TTC549 (cell line): ENCODE data around the gene DNAJB4.
"Not testable (repeated sequence)": the region's sequence is repeated elsewhere in the genome, so short reads cannot be mapped to it uniquely, and the experiment has no call there.

Experiments used
- FAIRE-seq: peaks from 2 replicates; lab custom pipeline; 2012; peaks lifted over from hg19 to GRCh38; lab: Jason Lieb, UNC

The DNAJB4 gene

DNA sequence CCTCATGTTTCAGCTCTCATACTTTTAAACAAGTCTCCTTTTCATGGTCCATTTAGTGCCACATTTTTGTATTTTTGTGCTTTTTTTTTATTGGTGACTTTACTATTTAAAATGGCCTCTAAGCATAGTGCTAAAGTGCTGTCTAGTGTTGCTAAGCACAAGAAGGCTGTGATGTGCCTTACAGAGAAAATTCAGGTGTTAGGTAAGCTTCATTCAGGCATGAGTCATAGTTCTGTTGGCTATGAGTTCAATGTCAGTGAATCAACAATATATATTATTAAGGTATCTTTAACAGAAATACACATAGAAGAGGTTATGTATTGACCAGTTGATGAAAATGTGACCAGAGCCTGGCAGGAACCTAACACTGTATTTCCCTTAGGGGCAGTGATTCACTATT lies 13.1 kb upstream of the DNAJB4 start:
- no peak for FAIRE-seq

DNA sequence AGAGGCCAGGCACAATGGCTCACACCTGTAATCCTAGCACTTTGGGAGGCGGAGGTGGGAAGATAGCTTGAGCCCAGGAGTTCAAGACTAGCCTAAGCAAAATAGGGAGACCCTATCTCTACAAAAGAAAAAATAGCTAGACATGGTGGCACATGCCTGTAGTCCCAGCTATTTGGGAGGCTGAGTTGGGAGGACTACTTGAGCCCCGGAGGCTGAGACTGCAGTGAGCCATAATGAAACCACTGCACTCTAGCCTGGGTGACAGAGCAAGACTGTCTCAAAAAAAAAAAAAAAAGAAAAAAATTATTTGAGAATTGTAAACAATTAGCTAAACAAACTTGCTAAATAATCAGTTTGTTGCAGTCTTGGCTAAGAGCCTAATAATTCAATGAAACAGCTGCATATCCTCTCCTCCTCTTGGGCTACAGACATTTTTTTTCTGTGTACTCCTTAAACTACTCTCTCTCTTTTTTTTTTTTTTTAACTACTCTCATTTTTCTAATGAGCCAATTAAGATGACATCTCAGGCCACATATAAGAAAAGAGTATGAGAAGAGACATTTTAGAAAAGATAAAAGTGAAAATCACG lies 10.5 kb upstream of the DNAJB4 start:
- no peak for FAIRE-seq

DNA sequence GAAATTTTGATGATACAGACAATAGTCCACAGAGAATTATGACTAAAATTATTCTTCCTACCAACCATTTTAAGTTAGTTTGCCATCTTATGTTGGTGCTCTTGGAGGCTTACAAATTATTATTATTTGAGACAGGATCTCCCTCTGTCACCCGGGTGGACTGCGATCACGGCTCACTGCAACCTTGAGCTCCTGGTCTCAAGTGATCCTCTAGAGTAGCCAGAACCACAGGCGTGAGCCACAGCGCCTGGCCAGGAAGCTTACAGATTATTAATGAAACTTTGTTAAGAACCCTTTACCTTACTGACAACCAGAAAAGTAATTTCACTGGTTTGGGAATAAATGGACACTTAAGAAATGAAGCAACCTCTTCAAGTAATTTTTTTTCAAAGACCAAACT lies 8.0 kb upstream of the DNAJB4 start:
- no peak for FAIRE-seq

DNA sequence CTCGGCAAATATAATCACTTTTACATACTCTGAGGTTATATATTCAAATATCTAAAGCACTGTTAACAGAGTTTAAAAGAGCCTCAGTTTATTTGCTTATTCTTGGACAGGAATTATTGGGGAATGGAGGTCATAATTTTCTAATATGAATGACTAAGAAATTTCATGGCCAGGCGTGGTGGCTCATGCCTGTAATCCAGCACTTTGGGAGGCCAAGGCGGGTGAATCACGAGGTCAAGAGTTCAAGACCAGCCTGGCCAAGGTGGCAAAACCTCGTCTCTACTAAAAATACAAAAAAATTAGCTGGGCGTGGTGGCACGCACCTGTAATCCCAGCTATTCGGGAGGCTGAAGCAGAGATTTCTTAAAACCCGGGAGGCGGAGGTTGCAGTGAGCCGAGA lies 4.2 kb upstream of the DNAJB4 start:
- FAIRE-seq, result not testable (repeated sequence)

DNA sequence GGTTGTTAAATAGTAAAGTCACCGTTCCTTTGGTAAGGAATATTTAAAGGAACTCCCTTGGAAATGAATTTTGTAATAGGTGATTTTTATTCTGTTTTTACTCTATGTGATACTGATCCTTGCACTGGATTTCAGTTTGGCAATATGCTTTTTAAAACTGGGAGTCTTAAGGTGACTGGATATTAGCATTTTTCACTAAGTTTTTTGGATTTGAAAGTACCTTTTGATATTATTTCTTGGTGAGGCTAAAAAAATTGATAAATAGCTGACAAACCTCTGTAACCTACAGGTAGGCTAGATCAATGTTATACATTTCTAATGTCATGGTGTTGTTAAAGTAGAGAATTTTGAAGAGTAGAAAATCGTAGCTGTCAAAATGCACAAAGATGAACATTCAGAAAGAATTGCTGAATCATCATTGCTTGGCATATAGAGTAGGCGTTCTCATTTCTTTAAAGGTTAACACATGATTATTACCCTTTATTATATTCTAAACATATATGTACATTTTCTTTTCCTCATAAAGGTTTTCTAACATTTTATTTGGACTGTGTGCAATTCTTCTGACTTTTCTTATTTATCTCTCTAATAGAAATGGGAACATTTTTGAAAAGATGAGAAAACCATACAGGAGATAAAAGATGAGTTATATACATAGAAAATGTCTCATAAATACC lies 1.5 kb upstream of the DNAJB4 start:
- FAIRE-seq, result peak; percentile 70

DNA sequence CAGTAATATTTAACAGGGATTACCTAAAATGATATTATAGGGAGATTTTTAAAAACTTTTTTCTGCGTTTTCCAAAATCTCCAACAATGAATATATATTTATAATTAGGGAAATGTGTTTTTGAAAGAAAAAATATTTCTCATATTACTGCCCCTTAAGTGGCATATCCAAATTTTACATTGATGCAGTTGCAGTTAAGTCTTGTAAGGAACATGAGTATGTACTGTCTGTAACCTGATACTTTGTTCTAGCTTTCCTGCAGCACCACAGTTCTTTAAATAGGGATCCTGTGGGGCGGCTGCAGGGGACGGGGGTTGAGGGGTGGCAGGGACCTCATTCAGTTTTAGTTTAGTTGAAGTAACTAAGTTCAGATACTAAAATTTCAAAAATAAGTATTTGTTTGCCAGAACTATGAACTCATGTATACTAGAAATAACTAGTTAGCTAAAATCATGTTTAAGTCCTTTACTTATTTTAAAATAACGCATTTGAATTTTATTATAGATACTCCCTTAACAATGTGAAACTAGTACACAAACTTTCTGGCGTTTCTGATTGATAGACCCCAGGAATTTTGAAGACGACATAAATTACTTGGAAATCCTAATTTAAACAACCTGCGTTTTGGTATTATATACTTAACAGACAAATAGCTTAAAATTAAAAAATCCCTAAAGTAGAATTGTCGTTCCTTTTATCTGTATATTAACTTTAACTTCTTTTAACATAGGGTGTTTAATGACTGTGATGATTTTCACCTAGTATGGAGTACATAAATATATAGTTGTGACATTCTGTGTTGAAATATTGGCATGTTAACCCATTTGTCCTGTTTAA lies 639 bp upstream of the DNAJB4 start:
- no peak for FAIRE-seq

DNA sequence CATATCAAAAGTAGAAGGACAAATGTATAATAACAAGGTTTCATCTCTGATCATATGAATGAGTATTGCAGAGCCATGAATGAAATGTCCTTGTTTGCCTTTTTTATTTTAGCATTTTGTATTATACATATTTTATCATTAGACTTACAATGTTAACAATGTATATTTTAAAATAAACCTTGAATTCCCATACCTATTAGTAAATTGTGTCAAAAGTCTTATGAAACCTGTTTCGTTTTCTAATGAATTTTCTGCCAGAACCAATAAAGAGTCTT lies 646 bp downstream of the DNAJB4 start:
- FAIRE-seq, result no peak

DNA sequence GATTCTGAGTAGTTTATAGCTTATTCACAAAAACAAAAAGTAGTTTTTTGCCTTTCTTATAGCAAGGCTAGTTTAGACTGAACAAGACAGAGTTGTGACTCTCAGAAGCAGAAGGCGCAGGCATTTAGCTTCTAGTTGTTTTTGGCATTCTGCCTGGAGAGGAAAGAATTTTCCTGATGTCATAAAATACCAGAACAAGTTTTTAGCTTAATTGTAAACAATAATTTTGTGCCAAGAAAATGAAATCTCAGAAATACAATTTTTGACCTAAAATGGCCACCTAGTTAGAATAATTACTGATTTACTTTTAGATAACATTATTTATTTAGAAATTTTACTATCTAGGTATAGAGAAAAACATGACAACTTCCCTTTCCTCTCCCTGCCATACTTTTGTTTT lies 1.0 kb downstream of the DNAJB4 start:
- FAIRE-seq, result peak; percentile 3

DNA sequence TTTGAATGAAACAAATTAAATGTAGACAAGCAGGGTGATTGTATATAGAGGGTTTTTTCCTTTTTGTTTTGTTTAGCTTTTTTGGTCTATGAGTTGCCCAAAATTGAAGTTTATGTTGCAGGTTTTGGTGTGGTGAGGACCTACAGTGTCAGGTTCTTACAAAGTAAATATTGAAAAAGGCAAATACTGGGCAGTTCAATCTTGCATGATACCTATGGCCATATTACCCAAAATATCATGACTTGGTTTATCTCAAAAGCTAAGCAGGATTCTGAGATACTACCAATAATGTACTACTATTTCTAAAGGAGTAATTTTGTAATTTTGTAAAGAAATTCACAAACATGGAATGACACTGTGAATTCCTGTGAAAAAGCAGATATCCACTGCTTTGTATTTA lies 1.8 kb downstream of the DNAJB4 start:
- no peak for FAIRE-seq

DNA sequence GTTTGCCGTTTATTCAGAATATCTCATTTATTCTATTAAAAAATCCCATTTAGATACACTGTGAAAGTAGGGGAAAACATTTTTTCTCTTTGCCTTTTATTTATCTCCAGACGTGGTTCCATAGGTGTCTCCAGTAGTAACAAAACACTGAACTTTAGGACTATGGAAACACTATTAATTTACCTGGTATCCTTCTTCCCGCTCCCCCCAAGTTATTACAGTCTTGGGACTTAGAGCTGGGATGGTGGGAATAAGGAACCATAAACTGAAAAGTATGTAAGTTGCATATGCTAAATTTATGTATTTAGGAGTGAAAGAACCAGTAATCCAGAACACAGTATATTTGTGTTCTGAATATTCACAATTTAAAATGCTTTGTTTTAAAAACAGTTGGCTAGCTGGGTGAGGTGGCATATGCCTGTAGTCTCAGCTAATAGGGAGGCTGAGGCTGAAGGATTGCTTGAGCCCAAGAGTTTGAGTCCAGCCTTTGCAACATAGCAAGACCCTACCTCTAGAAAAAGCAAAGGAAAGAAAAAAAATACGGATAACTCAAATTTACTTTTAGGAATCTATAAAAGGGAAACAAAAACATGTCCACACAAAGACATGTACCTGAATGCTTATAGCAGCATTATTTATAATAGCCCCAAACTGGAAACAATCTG lies 3.1 kb downstream of the DNAJB4 start:
- FAIRE-seq, result no peak

DNA sequence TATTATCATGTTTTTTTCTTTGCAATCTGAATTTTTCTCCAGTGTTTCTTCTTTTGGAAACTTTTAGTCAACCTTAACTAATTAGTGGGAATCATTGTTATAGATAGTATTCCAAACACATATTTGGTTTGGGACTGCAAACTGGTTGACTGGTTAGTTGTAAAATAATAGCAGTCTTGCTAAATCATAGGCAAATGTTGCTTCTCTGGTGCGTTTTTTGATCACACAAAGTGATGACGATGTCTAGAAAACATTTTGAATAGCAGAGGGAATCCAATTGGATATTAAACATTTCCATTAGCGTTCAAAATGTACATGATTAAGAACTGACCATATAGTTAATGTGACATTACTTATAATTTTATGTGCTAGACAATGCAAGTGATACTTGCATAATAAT lies 4.5 kb downstream of the DNAJB4 start:
- no peak for FAIRE-seq

DNA sequence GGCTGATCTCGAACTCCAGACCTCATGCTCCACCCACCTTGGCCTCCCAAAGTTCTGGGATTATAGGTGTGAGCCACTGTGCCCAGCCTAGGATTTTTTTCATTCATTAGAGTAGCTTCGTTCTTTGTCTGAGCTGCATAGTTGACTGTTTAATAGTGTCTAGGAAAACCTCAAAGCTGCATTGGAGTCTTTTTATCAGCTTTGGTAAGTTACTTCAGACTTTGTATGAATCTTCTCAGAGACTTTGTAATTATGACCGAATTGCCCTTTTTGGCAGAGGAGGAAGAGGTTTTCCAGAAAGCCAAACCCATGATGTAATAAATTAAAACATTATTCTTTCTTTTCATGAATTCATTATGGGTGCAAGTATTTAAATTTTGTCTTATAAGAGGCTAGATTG lies 5.1 kb downstream of the DNAJB4 start:
- FAIRE-seq, result no peak

DNA sequence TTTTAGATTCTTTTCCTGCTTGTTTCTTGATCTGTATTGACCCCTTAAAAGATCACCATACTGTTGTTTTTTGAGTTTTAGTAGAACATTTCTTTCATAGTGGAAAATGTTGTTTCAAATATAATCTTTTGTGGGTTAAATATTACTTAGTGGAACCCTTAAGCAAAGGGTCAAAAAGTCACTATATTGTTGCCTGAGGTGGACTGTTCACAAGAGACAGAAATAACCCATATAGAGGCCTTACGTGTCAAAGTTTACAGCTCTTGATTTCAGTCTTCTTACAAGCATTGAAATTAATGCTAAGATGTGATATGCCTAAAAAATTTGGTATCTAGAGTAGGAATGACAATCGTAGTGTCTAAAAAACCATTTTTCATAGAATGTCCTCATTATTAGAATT lies 6.3 kb downstream of the DNAJB4 start:
- no peak for FAIRE-seq

DNA sequence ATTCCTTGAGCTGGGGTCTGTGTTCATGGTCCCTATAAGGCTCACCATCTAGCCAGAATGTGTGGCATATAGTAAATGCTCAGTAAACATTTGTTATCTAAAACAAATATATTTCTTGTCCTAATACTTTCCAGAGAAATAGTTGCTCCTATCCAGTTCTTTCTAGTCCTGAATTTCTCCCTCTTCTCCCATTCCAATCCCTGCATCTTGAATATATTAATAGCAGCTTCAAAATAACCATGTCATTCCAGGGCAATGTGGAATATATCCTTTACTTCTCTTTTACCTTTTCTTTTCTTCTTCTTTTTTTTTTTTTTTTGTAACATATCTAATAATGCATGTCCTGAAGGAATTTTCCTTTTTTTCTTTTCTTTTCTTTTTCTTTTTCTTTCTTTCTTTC lies 10.4 kb downstream of the DNAJB4 start:
- no peak for FAIRE-seq

DNA sequence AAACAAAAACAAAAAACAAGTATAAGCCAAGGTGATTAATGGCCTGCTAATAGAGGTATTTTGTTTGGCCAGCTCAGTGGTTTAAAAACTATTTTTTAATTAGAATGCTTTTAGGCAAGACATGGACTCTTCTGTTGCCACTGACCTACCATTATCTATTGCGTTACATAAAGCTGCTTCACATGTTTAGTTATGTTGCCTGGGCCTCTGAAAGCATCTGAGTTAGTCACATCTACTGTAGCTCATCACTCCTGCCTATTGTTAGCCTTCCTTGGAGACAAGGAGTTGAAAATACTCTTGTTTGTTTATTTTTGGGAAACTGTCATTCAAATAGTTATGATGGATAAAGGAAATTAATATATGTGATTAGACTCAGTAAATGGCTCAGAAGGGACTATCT lies 14.3 kb downstream of the DNAJB4 start:
- no peak for FAIRE-seq

DNA sequence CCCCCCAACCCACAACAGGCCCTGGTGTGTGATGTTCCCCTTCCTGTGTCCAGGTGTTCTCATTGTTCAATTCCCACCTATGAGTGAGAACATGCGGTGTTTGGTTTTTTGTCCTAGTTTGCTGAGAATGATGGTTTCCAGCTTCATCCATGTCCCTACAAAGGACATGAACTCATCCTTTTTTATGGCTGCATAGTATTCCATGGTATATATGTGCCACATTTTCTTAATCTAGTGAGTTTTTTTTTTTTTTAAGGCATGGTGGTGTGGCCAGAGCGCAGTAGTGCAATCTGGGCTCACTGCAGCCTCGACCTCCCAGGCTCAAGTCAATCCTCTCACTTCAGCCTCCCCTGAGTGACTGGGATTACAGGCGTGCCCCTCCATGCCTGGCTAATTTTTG lies 16.4 kb downstream of the DNAJB4 start:
- not testable (repeated sequence) for FAIRE-seq

DNA sequence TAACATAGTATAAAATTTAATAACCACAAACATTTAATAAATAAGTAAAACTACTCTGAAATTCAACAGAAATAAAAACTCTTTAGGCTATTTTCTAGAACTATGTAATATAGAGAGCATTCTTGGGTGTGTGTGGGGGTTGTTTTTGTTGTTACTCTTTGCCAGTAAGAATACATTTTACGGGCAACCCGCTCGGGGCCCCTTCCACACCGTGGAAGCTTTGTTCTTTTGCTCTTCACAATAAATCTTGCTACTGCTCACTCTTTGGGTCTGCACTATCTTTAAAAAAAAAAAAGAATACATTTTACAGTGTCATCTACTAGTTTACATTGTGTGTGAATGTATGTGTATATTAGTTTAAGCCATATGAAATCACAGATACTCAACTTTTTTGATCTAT lies 25.1 kb downstream of the DNAJB4 start:
- no peak for FAIRE-seq

DNA sequence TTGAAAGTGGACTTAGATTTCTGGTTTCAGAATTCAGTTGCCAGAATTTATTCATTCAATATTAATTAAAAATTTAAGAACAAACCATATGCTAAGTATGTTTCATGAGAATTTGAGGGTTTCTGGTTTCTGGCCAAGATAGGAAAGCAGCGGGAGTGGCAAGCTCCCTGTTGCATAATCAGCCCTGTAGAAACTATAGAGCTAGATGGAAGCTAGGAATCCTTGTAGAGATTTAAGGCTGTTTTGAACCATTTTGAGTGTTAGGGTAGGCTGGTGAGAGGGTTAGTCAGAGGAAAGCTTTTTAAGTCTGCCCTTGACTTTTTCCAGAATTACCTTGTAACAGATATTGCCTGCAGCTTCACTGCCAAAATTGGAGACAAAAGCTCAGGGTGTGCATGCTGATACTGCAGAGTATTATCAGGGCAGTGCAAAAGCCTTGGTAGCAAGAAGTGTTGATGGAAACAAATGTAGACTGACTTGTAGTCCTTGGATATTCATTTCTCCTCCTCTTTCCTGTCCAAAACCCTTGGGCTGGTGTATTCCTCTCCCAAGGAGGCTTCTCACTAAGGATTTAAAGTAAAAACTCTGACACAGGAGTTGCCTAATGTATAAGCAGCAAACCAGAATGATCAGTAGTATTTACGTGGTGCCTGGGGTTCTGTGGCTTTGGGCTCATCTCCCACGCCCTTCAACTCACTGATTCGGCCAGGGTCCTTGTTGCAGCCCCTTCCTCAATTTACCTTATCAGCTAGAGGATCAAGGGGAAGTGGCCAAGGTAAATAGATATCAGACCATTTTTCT lies 28.5 kb downstream of the DNAJB4 start:
- FAIRE-seq, result no peak

DNA sequence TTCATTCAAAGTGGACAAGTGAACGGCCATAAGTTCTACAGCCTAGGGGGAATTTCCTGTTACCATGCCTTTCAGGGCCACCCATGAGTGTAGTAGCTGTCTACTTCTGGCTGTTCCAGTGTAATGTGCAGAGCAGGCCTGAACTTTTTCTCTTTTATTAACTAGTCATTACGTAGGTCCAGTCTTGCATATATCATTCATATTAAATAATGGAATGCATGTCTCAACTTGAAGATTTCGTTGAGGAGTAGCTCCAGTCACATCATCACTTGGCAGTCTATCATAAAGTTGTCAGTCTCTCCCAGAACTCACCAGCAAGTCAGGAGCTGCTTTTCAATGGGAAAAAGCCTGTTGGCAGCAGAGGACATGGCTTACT lies 29.0 kb downstream of the DNAJB4 start:
- no peak for FAIRE-seq

DNA sequence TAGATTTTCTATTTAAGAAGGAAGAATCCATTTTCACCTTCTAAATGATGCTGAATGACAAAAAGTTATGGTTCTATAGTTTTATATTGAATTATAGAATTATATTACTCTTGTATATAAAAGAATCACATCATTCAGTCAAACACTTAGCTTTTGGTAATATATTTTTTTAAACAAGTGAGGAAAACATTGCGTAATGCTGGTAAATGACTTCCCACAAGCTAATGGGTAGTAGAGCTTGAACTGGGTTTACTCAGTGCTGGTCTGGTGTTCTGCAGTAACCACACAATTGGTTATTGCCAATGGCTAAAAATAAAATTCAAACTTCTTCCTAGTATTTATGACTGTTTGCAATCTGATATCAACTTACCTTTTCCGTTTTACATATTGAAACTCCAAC lies 30.4 kb downstream of the DNAJB4 start:
- FAIRE-seq, result no peak

DNA sequence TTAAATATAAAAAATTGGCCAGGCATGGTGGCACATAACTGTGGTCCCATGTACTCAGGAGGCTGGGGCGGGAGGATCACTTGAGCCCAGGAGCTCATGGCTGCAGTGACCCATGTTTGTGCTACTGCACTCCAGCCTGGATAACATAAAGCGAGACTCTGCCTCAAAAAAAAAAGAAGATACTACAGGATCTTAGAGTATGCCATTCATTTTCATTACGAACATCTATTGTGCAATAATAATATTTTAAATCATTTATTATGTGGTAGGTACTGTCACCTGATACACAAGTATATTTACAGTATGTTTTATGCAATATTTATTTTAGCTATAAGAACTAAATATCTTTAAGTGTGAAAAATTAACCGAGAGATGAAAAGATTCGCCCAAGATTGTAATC lies 31.7 kb downstream of the DNAJB4 start:
- no peak for FAIRE-seq

DNA sequence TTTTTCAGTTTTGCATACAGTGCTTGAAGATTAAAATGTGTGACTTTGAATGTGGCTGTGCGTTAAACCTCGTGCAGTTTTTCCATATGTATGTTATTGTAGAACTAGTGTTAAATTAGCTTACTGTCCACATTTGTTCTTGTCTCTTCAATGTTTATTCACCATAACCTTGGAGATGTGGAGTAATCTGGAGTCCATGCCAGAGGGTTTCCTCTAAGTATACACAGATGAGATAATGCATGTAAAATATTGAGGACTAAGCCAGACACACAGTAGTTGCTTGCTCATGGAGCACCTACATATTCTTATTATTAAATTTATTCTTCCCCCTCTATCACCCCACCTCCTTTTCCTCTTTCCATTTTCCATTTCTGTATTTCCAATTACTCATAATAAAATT lies 33.3 kb downstream of the DNAJB4 start:
- FAIRE-seq, result no peak

DNA sequence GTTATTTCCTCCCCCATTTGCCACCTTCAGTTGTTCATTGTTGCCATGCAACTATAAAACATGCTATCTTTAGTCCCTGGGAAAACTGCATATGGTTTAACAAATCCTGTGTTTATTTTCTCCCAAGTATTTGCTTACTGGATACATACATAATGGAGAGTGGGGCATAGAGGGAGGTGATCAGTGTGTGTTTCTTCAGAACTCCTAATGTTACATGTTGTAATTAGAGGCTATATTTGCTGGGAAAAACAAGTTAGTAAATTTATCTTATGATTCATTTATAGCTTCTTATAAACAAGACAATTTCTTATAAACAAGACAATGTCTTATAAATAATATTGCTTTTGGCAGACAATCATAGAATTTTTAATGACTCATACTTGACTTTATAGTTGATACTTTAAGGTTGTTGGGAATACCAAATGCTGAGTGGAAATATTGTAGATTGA lies 33.8 kb downstream of the DNAJB4 start:
- no peak for FAIRE-seq
